Ecto neural progenitor cell (in vitro differentiated cells): ENCODE results near the gene ASB10.

Experiments used
- DNase-seq: peaks from one replicate; pipeline ENCODE4 v3.0.0-alpha.2; 2018; ENCODE audit warnings: low spot score

The ASB10 gene

GRCh38 chr7:151135866-151136843, 50.9 kb downstream of the ASB10 start:
- DNase-seq: no peak

- DNase-seq: no peak
Measured at GRCh38 chr7:151135525-151135845, 51.6 kb downstream of the ASB10 start.

GRCh38 chr7:151134743-151135524, 52.1 kb downstream of the ASB10 start:
- no peak for DNase-seq

GRCh38 chr7:151133986-151134742, 52.9 kb downstream of the ASB10 start:
- no peak for DNase-seq

GRCh38 chr7:151133266-151133985, 53.6 kb downstream of the ASB10 start:
- DNase-seq: no peak

- no peak for DNase-seq
Measured at GRCh38 chr7:151132461-151133205, 54.4 kb downstream of the ASB10 start.

- DNase-seq: no peak
Measured at GRCh38 chr7:151131592-151132293, 55.3 kb downstream of the ASB10 start.

- no peak for DNase-seq
Measured at GRCh38 chr7:151131224-151131591, 55.8 kb downstream of the ASB10 start.

GRCh38 chr7:151130741-151131157, 56.3 kb downstream of the ASB10 start:
- no peak for DNase-seq

GRCh38 chr7:151129960-151130591, 57.0 kb downstream of the ASB10 start:
- DNase-seq: no peak

GRCh38 chr7:151129117-151129959, 57.7 kb downstream of the ASB10 start:
- DNase-seq: no peak

GRCh38 chr7:151128716-151129115, 58.3 kb downstream of the ASB10 start:
- DNase-seq: no peak

GRCh38 chr7:151128144-151128543, 58.9 kb downstream of the ASB10 start:
- no peak for DNase-seq

- DNase-seq: no peak
Measured at GRCh38 chr7:151126491-151127137, 60.4 kb downstream of the ASB10 start.

- DNase-seq: peak; percentile 85
Measured at GRCh38 chr7:151125846-151126481, 61.1 kb downstream of the ASB10 start.
